ENCODE results near the gene TSBP1.
"Not testable (repeated sequence)": the region's sequence is repeated elsewhere in the genome, so short reads cannot be mapped to it uniquely, and the experiment has no call there.

The TSBP1 gene

GRCh38 chr6:32371229-32371628 is 474 bp downstream of the TSBP1 start:
- H3K79me2 ChIP-seq (ENCODE audit: insufficient read depth, low read depth) = no peaks in the 10 kb centered on the region
- no peaks in the 10 kb centered on the region for H4K20me1 ChIP-seq (ENCODE audit: insufficient read depth)
- H3K27me3 ChIP-seq (ENCODE audit: insufficient read depth, low read depth) = no peaks in the 10 kb centered on the region
- H3K27ac ChIP-seq = no peak overlapping the region
- H3K4me2 ChIP-seq = no peak overlapping the region
- H3K4me1 ChIP-seq (ENCODE audit: low read depth, poor library complexity, severe bottlenecking) = no peaks in the 10 kb centered on the region
- no peak overlapping the region for H2AFZ ChIP-seq (ENCODE audit: low read depth)
- H3K9ac ChIP-seq = no peak overlapping the region
- H3K4me3 ChIP-seq (IDR thresholded peaks at IDR 0.05; ENCODE audit: insufficient read depth, low read depth, low read length) = no peak overlapping the region
- TF ChIP-seq CTCF (conservative IDR thresholded peaks at IDR 0.05; ENCODE audit: low read depth, low read length) = no peak
- no peaks in the 10 kb centered on the region for H3K36me3 ChIP-seq (ENCODE audit: insufficient read depth)

GRCh38 chr6:32370505-32370904 is 1.2 kb downstream of the TSBP1 start:
- Histone ChIP-seq H2AFZ (ENCODE audit: low read depth) (no peak overlapping the region), H3K9ac (no peak overlapping the region), H3K4me3 (IDR thresholded peaks at IDR 0.05; ENCODE audit: insufficient read depth, low read depth, low read length) (no peak overlapping the region), H3K36me3 (ENCODE audit: insufficient read depth) (no peaks in the 10 kb centered on the region), H3K4me2 (no peak overlapping the region), H3K27me3 (ENCODE audit: insufficient read depth, low read depth) (no peaks in the 10 kb centered on the region), H3K4me1 (ENCODE audit: low read depth, poor library complexity, severe bottlenecking) (no peaks in the 10 kb centered on the region), H3K27ac (no peak overlapping the region), H4K20me1 (ENCODE audit: insufficient read depth) (no peaks in the 10 kb centered on the region), H3K79me2 (ENCODE audit: insufficient read depth, low read depth) (no peaks in the 10 kb centered on the region)
- no peak for TF ChIP-seq CTCF (conservative IDR thresholded peaks at IDR 0.05; ENCODE audit: low read depth, low read length)

GRCh38 chr6:32369660-32370059 is 2.0 kb downstream of the TSBP1 start:
- no peaks in the 10 kb centered on the region for H3K79me2 ChIP-seq (ENCODE audit: insufficient read depth, low read depth)
- H3K4me3 ChIP-seq (IDR thresholded peaks at IDR 0.05; ENCODE audit: insufficient read depth, low read depth, low read length) = no peak overlapping the region
- no peaks in the 10 kb centered on the region for H3K4me1 ChIP-seq (ENCODE audit: low read depth, poor library complexity, severe bottlenecking)
- no peak overlapping the region for H2AFZ ChIP-seq (ENCODE audit: low read depth)
- H3K9ac ChIP-seq = no peak overlapping the region
- TF ChIP-seq CTCF (conservative IDR thresholded peaks at IDR 0.05; ENCODE audit: low read depth, low read length) = no peak
- no peak overlapping the region for H3K4me2 ChIP-seq
- H3K27ac ChIP-seq = no peak overlapping the region
- H3K36me3 ChIP-seq (ENCODE audit: insufficient read depth) = no peaks in the 10 kb centered on the region
- H3K27me3 ChIP-seq (ENCODE audit: insufficient read depth, low read depth) = no peaks in the 10 kb centered on the region
- H4K20me1 ChIP-seq (ENCODE audit: insufficient read depth) = no peaks in the 10 kb centered on the region

- no peak overlapping the region for H2AFZ ChIP-seq (ENCODE audit: low read depth)
- no peak for TF ChIP-seq CTCF (conservative IDR thresholded peaks at IDR 0.05; ENCODE audit: low read depth, low read length)
These were observed 4.1 kb downstream of the TSBP1 start for GRCh38 chr6:32367644-32368043.

GRCh38 chr6:32359225-32359624 is 12.5 kb downstream of the TSBP1 start:
- H4K20me1 ChIP-seq (ENCODE audit: insufficient read depth); H3K36me3 ChIP-seq (ENCODE audit: insufficient read depth); H3K79me2 ChIP-seq (ENCODE audit: insufficient read depth, low read depth); H3K4me3 ChIP-seq (IDR thresholded peaks at IDR 0.05; ENCODE audit: insufficient read depth, low read depth, low read length); H3K4me2 ChIP-seq; H3K27me3 ChIP-seq (ENCODE audit: insufficient read depth, low read depth); H3K4me1 ChIP-seq (ENCODE audit: low read depth, poor library complexity, severe bottlenecking); H2AFZ ChIP-seq (ENCODE audit: low read depth); H3K27ac ChIP-seq; H3K9ac ChIP-seq: not testable (repeated sequence)

More at GRCh38 chr6:32367644-32368043, 4.1 kb downstream of the TSBP1 start:
- no peaks in the 10 kb centered on the region for H3K27me3 ChIP-seq (ENCODE audit: insufficient read depth, low read depth)
- no peak overlapping the region for H3K4me3 ChIP-seq (IDR thresholded peaks at IDR 0.05; ENCODE audit: insufficient read depth, low read depth, low read length)
- no peak overlapping the region for H3K9ac ChIP-seq
- no peaks in the 10 kb centered on the region for H3K79me2 ChIP-seq (ENCODE audit: insufficient read depth, low read depth)
- H3K27ac ChIP-seq = no peak overlapping the region
- H3K36me3 ChIP-seq (ENCODE audit: insufficient read depth) = no peaks in the 10 kb centered on the region
- H4K20me1 ChIP-seq (ENCODE audit: insufficient read depth) = no peaks in the 10 kb centered on the region
- no peak overlapping the region for H3K4me2 ChIP-seq
- no peaks in the 10 kb centered on the region for H3K4me1 ChIP-seq (ENCODE audit: low read depth, poor library complexity, severe bottlenecking)

- not testable (repeated sequence) for H3K9ac ChIP-seq; H3K27ac ChIP-seq; H3K36me3 ChIP-seq (ENCODE audit: insufficient read depth); H3K4me1 ChIP-seq (ENCODE audit: low read depth, poor library complexity, severe bottlenecking); H3K79me2 ChIP-seq (ENCODE audit: insufficient read depth, low read depth); H3K27me3 ChIP-seq (ENCODE audit: insufficient read depth, low read depth); H3K4me3 ChIP-seq (IDR thresholded peaks at IDR 0.05; ENCODE audit: insufficient read depth, low read depth, low read length); H3K4me2 ChIP-seq; H2AFZ ChIP-seq (ENCODE audit: low read depth); H4K20me1 ChIP-seq (ENCODE audit: insufficient read depth)
These were observed 13.2 kb downstream of the TSBP1 start for GRCh38 chr6:32358548-32358947.
